GM12878 (cell line): ENCODE results near the gene ITGAL.

Experiments used
- CHD1 ChIP-seq: IDR thresholded peaks from 2 replicates; pipeline ENCODE4 v1.6.1; 2012; ENCODE audit warnings: low read depth, low read length, improper control_type of control experiment
- CTCF ChIP-seq, 3 experiments: IDR thresholded peaks in 2 of 3; conservative IDR thresholded peaks in 1 of 3; 2 replicates each; pipeline ENCODE4 v1.5.1; 2011; ENCODE audit warnings: low read depth in 3 of 3, low read length in 3 of 3, mild to moderate bottlenecking in 3 of 3, control low read depth in 2 of 3, moderate library complexity in 2 of 3, inconsistent platforms in 1 of 3, mixed read lengths in 1 of 3; ENCODE audit not compliant: control insufficient read depth in 2 of 3, insufficient read depth in 1 of 3; ENCODE audit errors: extremely low read depth in 1 of 3
- HDAC2 ChIP-seq: fragments of 200-600 bp; sonication (generic); IDR thresholded peaks from 2 replicates; pipeline ENCODE4 v1.6.1; 2017
- JUNB ChIP-seq: IDR thresholded peaks from 2 replicates; pipeline ENCODE4 v1.6.1; 2016; ENCODE audit warnings: antibody characterized with exemption, mild to moderate bottlenecking
- POLR2AphosphoS2 ChIP-seq: IDR thresholded peaks from 2 replicates; pipeline ENCODE4 v1.6.1; 2011; ENCODE audit warnings: low read depth, mild to moderate bottlenecking, low read length, improper control_type of control experiment, moderate library complexity
- POLR2AphosphoS5 ChIP-seq: IDR thresholded peaks from 2 replicates; pipeline ENCODE4 v1.6.1; 2011; ENCODE audit warnings: mild to moderate bottlenecking, low read length, inconsistent platforms
- TF ChIP-seq, protein P1 (sequence below): fragments of 450-650 bp; formaldehyde crosslinking; IDR thresholded peaks from 2 replicates; pipeline ENCODE4 v1.5.0; 2022; ENCODE audit warnings: mild to moderate bottlenecking, missing genetic modification characterization

DNA sequence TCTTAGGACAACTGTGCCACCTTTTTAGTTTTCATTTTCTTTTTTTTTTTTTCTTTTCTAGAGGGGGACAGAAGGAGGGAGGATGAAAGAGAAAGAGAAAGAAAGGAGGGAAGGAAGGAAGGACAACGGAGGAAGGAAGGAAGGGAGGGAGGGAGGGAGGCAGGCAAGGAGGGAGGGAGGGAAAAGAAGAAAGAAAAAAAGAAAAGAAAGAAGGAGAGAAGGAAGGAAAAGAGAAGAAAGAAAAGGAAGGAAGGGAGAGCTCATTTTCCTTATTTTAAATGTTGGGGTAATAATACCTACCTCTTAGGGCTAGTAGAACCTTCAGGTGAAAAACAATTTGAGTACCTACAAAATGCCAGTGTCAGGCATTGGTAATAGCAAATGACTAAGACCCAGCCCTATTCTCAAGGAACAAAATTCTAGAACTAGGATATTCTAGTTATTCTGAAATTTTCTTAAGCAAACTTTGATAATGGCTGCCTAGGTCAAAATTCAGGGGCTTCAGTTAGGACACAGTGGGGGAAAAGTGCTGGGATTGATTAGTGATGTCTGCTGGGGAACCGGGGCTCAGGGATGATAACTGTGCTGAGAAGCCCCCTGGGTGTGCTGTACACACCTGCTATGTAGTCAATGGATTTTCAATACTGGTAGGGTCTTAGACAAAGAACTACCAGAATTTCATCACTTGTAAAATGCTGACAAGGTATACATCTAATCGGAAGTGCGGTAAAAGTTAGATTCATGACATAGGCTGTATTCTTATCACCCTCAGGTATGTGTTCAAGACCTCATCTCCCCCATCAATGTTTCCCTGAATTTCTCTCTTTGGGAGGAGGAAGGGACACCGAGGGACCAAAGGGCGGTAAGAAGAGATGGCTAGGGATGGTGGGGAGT, 31.1 kb downstream of the ITGAL start:
- TF ChIP-seq CTCF (IDR thresholded peaks at IDR 0.05 in 2 of 3, conservative IDR thresholded peaks at IDR 0.05 in 1 of 3; ENCODE audit: control insufficient read depth in 2 of 3, extremely low read depth in 1 of 3, insufficient read depth in 1 of 3, low read depth in 3 of 3, low read length in 3 of 3), result no peak
- no peak for TF ChIP-seq POLR2AphosphoS2
- no peak for TF ChIP-seq CHD1
- no peak for TF ChIP-seq POLR2AphosphoS5
- TF ChIP-seq JUNB, result no peak
- no peak for TF ChIP-seq HDAC2
- TF ChIP-seq, protein P1, sequence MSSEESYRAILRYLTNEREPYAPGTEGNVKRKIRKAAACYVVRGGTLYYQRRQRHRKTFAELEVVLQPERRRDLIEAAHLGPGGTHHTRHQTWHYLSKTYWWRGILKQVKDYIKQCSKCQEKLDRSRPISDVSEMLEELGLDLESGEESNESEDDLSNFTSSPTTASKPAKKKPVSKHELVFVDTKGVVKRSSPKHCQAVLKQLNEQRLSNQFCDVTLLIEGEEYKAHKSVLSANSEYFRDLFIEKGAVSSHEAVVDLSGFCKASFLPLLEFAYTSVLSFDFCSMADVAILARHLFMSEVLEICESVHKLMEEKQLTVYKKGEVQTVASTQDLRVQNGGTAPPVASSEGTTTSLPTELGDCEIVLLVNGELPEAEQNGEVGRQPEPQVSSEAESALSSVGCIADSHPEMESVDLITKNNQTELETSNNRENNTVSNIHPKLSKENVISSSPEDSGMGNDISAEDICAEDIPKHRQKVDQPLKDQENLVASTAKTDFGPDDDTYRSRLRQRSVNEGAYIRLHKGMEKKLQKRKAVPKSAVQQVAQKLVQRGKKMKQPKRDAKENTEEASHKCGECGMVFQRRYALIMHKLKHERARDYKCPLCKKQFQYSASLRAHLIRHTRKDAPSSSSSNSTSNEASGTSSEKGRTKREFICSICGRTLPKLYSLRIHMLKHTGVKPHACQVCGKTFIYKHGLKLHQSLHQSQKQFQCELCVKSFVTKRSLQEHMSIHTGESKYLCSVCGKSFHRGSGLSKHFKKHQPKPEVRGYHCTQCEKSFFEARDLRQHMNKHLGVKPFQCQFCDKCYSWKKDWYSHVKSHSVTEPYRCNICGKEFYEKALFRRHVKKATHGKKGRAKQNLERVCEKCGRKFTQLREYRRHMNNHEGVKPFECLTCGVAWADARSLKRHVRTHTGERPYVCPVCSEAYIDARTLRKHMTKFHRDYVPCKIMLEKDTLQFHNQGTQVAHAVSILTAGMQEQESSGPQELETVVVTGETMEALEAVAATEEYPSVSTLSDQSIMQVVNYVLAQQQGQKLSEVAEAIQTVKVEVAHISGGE, result no peak
